Nephron (organoid): ENCODE data around the gene TRPV6.

Source experiments
- H3K27ac Mint-ChIP-seq, 3 experiments: 2 replicates each; pipeline ENCODE4 v1.8.0; 2020; ENCODE audit warnings: mixed read lengths in 3 of 3, mild to moderate bottlenecking in 2 of 3, moderate library complexity in 1 of 3
- H3K27me3 Mint-ChIP-seq: 2 replicates; pipeline ENCODE4 v1.8.0; 2021; ENCODE audit warnings: low read depth, mild to moderate bottlenecking, moderate library complexity, mixed read lengths
- H3K36me3 Mint-ChIP-seq: 2 replicates; pipeline ENCODE4 v1.8.0; 2020; ENCODE audit warnings: low read depth, mixed read lengths
- H3K4me1 Mint-ChIP-seq: 2 replicates; pipeline ENCODE4 v1.8.0; 2020; ENCODE audit warnings: mixed read lengths
- H3K4me3 Mint-ChIP-seq, 3 experiments: 2 replicates each; pipeline ENCODE4 v1.8.0; 2020; ENCODE audit warnings: mild to moderate bottlenecking in 3 of 3, mixed read lengths in 3 of 3, moderate library complexity in 2 of 3
- H3K9me3 Mint-ChIP-seq: 2 replicates; pipeline ENCODE4 v1.8.0; 2020; ENCODE audit warnings: mixed read lengths
- CTCF ChIP-seq, 3 experiments: fragments of 200-600 bp; sonication (generic); IDR thresholded peaks; one replicate each; pipeline ENCODE4 v1.5.0; 2021; ENCODE audit warnings: antibody characterized with exemption in 3 of 3; ENCODE audit not compliant: unreplicated experiment in 3 of 3

TRPV6 gene

GRCh38 chr7:142905759-142906158 is 20.2 kb upstream of the TRPV6 start:
- no peak overlapping the region for H3K27ac Mint-ChIP-seq
- TF ChIP-seq CTCF (IDR thresholded peaks at IDR 0.05; ENCODE audit: unreplicated experiment in 3 of 3), result no peak
- H3K27me3 Mint-ChIP-seq, result peaks cover 7% of the 10 kb centered on the region
- no peaks in the 10 kb centered on the region for H3K36me3 Mint-ChIP-seq
- no peak overlapping the region for H3K4me3 Mint-ChIP-seq
- peaks cover 9% of the 10 kb centered on the region for H3K9me3 Mint-ChIP-seq
- no peaks in the 10 kb centered on the region for H3K4me1 Mint-ChIP-seq

GRCh38 chr7:142904128-142904527 is 18.6 kb upstream of the TRPV6 start:
- TF ChIP-seq CTCF (IDR thresholded peaks at IDR 0.05; ENCODE audit: unreplicated experiment in 3 of 3), result no peak
- H3K4me3 Mint-ChIP-seq, result no peak overlapping the region
- H3K27me3 Mint-ChIP-seq, result peaks cover 7% of the 10 kb centered on the region
- no peak overlapping the region for H3K27ac Mint-ChIP-seq
- peaks cover 9% of the 10 kb centered on the region for H3K9me3 Mint-ChIP-seq
- H3K36me3 Mint-ChIP-seq, result no peaks in the 10 kb centered on the region
- no peaks in the 10 kb centered on the region for H3K4me1 Mint-ChIP-seq

- Mint-ChIP-seq H3K4me3 (no peak overlapping the region), H3K27ac (no peak overlapping the region), H3K36me3 (no peaks in the 10 kb centered on the region), H3K9me3 (peaks cover 9% of the 10 kb centered on the region), H3K27me3 (peaks cover 7% of the 10 kb centered on the region), H3K4me1 (no peaks in the 10 kb centered on the region)
- TF ChIP-seq CTCF (IDR thresholded peaks at IDR 0.05; ENCODE audit: unreplicated experiment in 3 of 3), result no peak
Measured at GRCh38 chr7:142901426-142902259, 16.1 kb upstream of the TRPV6 start.

- H3K36me3 Mint-ChIP-seq, result no peaks in the 10 kb centered on the region
- H3K4me1 Mint-ChIP-seq, result no peaks in the 10 kb centered on the region
- no peak overlapping the region for H3K4me3 Mint-ChIP-seq
- H3K27ac Mint-ChIP-seq, result no peak overlapping the region
- peaks cover 5% of the 10 kb centered on the region for H3K9me3 Mint-ChIP-seq
- TF ChIP-seq CTCF (IDR thresholded peaks at IDR 0.05; ENCODE audit: unreplicated experiment in 3 of 3), result no peak
- peaks cover 7% of the 10 kb centered on the region for H3K27me3 Mint-ChIP-seq
Measured at GRCh38 chr7:142899661-142900060, 14.1 kb upstream of the TRPV6 start.

- Mint-ChIP-seq H3K36me3 (no peaks in the 10 kb centered on the region), H3K4me1 (no peaks in the 10 kb centered on the region), H3K9me3 (peaks cover 5% of the 10 kb centered on the region), H3K27ac (no peak overlapping the region), H3K4me3 (no peak overlapping the region), H3K27me3 (peaks cover 7% of the 10 kb centered on the region)
- no peak for TF ChIP-seq CTCF (IDR thresholded peaks at IDR 0.05; ENCODE audit: unreplicated experiment in 3 of 3)
Measured at GRCh38 chr7:142898377-142899170, 13.0 kb upstream of the TRPV6 start.
